Measurements from ENCODE around the gene TTLL1.
"Not testable (repeated sequence)": the region's sequence is repeated elsewhere in the genome, so short reads cannot be mapped to it uniquely, and the experiment has no call there.

TTLL1 gene

DNA sequence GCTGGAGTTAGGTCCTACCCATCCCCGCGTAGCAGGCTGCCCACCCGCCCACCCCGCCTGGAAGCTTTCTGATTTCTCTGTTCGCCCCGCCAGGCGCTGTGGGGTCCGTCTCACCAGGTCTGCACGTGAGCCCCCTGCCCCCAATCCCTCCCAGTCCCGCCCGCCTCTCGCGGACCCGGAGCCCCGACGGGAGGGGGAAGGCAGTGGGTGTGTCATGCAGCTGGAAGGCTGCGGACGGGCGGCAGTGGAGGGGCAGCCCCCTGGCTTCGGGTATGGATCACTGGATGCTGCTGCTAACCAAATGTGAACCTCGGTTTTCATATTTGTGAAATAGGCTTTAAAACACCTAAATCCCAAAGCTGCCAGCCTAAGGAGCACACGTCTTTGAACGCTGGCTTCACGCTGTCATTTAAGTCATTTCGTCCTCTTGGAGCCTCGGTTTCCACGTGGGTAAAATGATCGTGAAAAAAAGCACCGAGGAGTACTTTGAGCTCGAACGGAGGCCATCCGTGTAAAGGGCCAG, 20.8 kb upstream of the TTLL1 start:
- no peak for DNase-seq

- no peak for DNase-seq
Observed at GRCh38 chr22:43109511-43109910, 20.3 kb upstream of the TTLL1 start.

DNA sequence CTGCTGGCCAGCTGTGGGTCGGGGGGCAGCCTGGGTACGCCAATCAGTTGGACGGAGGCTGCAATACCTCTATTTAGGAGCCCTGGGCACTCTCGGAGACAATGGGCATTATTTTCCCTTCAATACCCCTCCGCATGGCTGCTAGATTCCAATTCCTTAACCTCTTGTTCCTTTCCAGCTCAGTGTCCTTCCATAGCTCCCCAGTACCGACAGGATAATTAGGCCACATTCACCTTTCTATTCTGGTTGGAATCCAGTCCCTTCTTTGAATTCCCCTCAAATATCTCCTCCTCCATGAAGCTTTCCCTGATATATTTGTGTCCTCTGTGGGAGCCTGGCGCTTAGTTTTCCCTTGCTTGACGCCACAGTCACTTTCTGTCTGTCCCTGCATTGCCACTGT, 17.1 kb upstream of the TTLL1 start:
- no peak for DNase-seq

GRCh38 chr22:43104950-43105349, 15.8 kb upstream of the TTLL1 start:
- DNase-seq: not testable (repeated sequence)

- not testable (repeated sequence) for DNase-seq
Observed at GRCh38 chr22:43104056-43104625, 14.9 kb upstream of the TTLL1 start.

DNA sequence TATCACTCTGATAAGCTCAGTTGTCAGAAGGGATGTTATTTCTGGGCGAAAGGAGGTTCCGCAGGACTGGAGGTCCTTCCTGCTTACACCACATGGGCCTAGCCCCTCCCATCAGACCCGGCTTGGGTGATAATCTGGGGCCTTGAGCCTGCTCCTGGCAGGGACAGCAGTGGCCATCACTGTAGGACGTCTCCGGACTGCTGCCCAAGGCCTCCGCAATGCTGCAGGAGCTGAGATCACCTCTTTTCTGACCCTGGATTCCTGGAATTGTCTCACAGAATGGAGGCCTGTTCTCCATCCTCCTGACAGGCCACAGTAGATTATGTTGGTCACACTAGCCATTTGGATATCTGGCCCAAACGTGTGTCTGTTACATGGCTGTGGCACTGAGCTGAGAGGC, 12.1 kb upstream of the TTLL1 start:
- no peak for DNase-seq

DNA sequence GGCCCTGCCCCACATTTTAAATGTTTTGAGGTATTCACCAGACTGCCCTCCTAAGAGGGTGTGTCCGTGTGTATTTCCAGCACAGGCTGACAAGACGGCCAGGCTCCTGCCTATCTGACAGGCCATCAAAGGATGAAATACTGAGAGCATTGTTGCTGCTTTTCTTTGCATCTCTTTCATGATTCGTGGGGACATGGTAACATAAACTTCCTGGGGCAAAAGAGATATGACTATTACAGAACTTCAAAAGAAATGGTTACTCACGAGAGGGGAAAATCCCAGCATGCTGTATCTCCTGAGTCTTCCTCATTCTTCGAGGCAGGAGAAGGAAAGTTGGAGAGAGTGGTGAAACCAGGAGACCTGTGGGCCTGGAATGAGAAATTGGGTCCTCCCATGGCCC, 11.0 kb upstream of the TTLL1 start:
- no peak for DNase-seq

DNA sequence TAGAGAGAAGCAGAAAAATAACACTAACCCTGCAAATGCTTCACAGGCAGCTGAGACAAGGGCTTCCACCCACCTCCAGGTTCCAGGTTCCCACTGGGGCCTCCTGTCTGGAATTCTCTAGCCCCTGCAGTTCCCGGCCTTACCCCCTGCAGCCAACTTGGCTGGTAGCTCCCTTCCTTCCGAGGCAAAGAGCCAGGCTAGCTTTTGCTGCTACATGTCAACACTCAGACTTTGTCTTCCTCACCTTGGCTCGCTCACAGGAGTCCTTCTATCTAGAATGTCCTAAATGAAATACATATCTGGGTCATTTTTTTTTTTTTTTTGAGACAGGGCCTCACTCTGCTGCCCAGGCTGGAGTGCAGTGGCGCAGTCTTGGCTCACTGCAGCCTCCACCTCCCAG, 9.9 kb upstream of the TTLL1 start:
- no peak for DNase-seq

- DNase-seq: no peak
Observed at GRCh38 chr22:43098356-43098755, 9.2 kb upstream of the TTLL1 start.

DNA sequence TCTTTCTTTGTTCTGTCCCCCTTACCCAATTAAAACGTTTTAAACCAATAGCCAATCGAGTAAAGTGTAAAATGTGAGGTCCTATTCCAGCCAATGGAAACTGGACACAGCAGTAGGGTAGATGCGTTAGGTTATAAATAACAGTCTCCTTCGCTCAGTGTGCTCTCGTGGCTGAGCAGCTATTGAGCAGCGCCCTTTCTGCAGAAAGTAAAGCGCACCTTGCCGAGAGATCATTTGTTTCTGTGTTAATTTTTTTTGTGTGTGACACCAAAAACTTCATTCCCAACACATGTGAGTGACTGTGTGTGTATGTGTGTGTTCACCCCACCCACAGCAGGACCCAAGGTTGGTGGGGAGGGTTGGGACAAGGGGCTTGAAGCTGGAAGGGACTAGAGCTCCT, 7.2 kb upstream of the TTLL1 start:
- DNase-seq: no peak

DNA sequence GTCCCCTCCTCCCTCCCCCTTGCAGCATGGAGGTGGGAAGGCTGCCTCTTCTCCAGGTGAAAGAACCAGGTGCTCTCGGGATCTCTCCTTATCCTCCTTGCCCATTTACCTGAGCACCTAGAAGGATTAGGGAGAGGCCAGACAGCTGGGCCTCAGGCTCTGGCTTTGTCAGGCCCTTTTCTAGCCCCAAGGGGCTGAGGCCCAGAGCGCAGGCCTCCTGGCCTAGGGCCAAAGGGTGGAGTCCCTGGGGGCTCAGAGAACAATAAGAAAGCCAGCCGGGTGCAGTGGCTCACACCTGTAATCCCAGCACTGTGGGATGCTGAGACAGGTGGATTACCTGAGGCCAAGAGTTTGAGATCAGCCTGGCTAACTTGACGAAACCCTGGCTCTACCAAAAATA, 5.4 kb upstream of the TTLL1 start:
- no peak for DNase-seq

GRCh38 chr22:43094085-43094484, 4.9 kb upstream of the TTLL1 start:
- DNase-seq: no peak

DNA sequence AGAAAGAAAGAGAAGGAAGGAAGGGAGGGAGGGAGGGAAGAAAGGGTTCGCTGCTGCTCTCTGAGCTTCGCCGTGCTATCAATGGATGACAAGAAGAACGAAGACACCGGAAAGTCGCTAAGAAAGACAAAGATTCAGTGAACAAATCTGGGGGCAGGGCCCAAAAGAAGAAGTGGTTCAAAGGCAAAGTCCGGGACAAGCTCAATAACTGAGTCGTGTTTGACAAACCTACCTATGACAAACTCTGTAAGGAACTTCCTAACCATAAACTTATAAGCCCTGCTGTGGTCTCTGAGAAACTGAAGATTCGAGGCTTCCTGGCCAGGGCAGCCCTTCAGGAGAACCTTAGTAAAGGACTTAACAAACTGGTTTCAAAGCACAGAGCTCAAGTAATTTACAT, 2.9 kb upstream of the TTLL1 start:
- DNase-seq: no peak

GRCh38 chr22:43090130-43090789, 1.1 kb upstream of the TTLL1 start:
- DNase-seq: no peak

DNA sequence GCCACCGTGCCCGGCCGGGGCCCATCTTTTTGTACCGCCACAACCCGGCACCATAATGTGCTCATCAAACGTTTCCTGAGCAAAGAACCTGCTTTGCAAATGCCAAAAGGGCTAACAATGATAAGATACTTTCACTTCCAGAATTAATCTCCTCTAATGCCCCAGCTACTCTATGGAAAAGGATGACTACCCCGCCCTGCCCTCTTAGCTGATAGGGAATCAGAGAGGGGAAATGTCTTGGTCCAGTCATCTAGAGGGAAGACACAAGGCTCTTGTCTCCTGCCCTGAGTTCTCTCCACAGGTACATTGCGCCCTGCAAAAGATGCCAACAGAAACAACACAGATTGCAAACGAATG, 586 bp downstream of the TTLL1 start:
- DNase-seq: no peak

DNA sequence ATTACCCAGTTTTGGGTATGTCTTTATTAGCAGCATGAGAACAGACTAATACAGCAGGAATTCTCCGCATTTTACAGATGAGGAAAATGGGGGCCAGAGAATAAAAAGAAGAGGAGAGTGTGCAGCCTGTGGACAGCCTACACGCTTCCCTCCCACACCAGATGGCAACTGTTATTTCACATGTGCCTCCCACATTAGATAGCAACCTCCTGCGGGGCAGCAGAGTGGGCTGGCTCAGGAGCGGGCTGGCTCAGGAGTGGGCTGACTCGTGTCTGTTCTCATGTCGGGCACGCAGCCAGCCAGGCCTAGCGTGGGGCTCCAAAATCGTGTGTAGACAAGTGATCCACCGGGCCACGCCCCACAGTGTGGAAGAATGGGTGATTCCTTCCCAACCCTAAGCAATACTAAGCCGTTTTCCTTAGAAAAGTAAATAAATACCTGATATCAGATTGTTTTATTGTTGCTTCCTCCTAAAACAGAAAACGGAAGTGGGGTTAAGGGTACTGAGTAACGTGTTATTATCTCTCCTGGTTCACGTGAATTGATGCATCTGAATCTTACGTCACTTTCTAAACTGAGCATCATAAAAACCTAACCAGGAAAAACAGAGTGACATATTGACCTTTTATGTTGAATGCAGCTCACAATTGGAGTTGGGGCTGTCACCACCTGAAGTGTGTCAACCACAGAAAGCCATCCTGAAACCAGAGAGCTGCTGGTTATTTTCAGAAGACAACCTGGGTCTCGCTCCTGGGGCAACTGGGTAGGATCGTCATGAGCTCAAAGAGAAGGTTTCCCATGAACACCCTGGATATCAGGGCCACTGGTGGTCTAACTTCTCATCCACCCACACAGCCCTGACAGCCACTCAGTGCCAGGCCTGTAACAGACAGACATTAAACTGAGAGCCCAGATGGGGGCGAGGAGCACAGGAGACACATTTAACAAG, 3.3 kb downstream of the TTLL1 start:
- no peak for DNase-seq

GRCh38 chr22:43081968-43082367, 7.2 kb downstream of the TTLL1 start:
- no peak for DNase-seq

GRCh38 chr22:43080616-43081015, 8.6 kb downstream of the TTLL1 start:
- DNase-seq: no peak

DNA sequence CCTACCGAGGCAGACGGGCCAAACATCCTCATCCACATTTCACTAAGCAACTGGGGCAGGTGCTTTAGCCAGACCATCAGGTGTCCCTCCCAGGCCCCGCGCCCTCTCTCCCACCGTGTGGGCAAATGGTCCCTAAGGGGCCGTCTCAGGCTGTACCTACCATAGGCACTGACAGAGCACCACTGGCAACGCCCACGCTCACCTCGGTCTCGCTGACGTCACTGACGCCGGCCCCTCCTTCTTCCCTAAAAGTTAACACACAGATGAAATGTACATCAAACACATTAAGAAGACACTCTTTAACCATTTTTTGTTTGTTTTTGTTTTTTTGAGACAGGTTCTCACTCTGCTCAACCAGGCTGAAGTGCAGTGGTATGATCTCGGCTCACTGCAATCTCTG, 9.4 kb downstream of the TTLL1 start:
- DNase-seq: no peak

- DNase-seq: no peak
Observed at GRCh38 chr22:43078522-43078921, 10.7 kb downstream of the TTLL1 start.

DNA sequence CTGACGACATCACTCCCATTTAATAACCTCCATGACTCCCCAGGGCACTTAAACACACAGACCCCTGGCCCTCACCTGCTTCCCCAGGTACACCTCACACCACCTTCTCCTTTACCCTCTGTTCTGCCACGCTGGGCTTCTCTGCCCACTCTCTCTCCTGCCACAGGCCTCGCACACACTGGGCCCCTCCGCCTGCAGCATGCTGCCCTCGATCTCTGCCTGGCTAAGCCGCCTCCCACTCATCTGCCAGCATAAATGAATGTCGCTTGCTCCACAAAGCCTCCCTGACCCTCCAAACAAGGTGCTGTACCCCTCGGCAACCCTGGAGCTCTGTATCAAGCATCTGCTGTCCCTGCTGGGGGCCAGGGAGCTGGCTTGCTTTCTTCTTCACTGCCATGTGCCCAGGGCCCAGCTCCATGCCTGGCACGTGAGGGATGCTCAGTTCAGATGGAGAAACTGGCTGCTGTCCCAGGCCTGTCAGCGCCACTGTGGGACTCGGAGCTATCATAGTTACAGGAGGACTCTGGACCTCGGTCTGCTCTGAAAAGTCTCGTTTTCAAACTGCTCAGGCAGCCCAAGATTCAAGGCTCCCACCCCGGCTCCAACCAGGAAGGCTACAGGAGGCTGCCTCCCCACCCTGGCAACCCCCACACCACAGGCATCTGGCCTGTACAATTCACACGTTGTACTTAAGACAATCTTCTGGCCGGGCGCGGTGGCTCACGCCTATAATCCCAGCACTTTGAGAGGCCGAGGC, 11.9 kb downstream of the TTLL1 start:
- no peak for DNase-seq

DNA sequence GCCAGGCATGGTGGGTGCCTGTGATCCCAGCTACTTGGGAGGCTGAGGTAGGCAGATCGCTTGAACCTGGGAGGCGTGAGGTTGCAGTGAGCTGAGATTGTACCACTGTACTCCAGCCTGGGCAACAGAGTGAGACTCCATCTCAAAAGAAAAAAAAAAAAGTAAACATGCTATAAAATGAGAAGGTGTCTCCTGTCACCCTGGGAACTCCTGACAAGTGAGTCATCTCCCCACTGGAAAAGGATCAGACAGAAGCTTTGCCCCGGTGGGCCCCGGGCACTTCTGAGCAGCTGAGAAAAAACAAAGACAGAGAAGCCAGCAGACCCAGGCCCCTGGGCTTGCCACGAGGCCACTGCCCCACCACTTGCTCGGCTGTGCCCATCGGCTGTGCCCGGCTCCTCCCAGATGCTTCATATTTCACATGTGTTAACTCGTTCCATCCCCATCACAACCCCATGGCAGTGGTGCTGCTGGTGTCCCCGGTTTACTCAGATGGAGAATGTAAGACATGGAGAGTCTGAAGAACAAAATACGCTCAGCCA, 22.3 kb downstream of the TTLL1 start:
- DNase-seq: no peak

DNA sequence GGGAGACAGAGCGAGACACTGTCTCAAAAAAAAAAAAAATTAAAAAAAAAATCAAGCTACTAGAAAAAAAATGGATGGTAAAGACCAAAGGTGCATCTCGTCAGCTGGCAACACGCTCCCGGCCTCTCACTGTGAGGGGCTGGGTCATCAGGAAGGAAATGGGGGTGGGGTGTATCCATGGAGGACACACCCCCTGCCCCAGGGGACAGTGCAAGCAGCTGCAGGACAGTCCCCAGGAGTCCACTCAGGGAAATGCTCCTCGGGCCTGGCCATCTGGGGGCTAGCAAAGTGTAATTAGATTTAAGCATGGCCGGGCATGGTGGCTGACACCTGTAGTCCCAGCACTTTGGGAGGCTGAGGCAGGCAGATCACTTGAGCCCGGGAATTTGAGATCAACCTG, 23.1 kb downstream of the TTLL1 start:
- DNase-seq: no peak

All from NCI-H774 (cell line).